PC-3 (cell line): ENCODE measurements around the gene TNFRSF25.

Source experiments
- CTCF ChIP-seq: fragments of 300-600 bp; sonication (generic); conservative IDR thresholded peaks from 2 replicates; pipeline ENCODE4 v1.5.1; 2017; ENCODE audit warnings: antibody characterized with exemption, low read depth, mild to moderate bottlenecking, low read length
- EZH2 ChIP-seq: fragments of 300-600 bp; sonication (generic); IDR thresholded peaks from one replicate; pipeline ENCODE4 v1.6.1; 2017; ENCODE audit warnings: antibody characterized with exemption, mild to moderate bottlenecking, low read length; ENCODE audit not compliant: unreplicated experiment

- TF ChIP-seq CTCF (no peak), EZH2 (no peak)
Observed at GRCh38 chr1:6467744-6468688, 2.0 kb upstream of the TNFRSF25 start.
